Right cardiac atrium (tissue), 5 donors: ENCODE measurements around the gene TRA2A. TPM values are rescaled to one million over a fixed set of nuclear protein-coding genes. Genes with fewer than 3 reads are reported as not detected.
"Not testable (repeated sequence)": the region's sequence is repeated elsewhere in the genome, so short reads cannot be mapped to it uniquely, and the experiment has no call there.

Source experiments
- ATAC-seq, 2 donors: fragments of 200-7000 bp; cut with Tn5 transposase; one replicate each; pipeline versions ENCODE4 v1.8.0 to v1.9.1; 2020; ENCODE audit warnings: moderate library complexity in 2 of 2, mild to moderate bottlenecking in 1 of 2
- DNase-seq, 3 donors: peaks; one replicate each; pipeline ENCODE4 v3.0.0-alpha.2; 2020
- H3K27ac ChIP-seq: one replicate; pipeline ENCODE4 v1.5.1; 2013; ENCODE audit warnings: mild to moderate bottlenecking, low read length, control low read depth, moderate library complexity
- H3K27me3 ChIP-seq: one replicate; pipeline ENCODE4 v1.6.1; 2013; ENCODE audit not compliant: control insufficient read depth, insufficient read depth
- H3K4me1 ChIP-seq: one replicate; pipeline ENCODE4 v1.6.1; 2013; ENCODE audit warnings: low read length; ENCODE audit not compliant: control insufficient read depth, insufficient read depth
- H3K4me3 ChIP-seq: one replicate; pipeline ENCODE4 v1.5.1; 2013; ENCODE audit warnings: low read length, control low read depth
- H3K9me3 ChIP-seq: one replicate; pipeline ENCODE4 v1.6.1; 2013; ENCODE audit warnings: low read length; ENCODE audit not compliant: control insufficient read depth
- WGBS: extraction: QIAGEN DNeasy Blood & Tissue Kit; methylation state at CpG from one replicate; pipeline ENCODE4 v1.1.7; 2013; 5-methylcytosine and 5-hydroxymethylcytosine counted together
- intact Hi-C, 4 donors: fragments of 100-400 bp; cut with DNase I; formaldehyde crosslinking; loops; one replicate each; pipeline versions ENCODE4 v1.11.0 to v1.14.0; 2022 to 2023
- polyA plus RNA-seq: library from polyadenylated mRNA; stranded (reverse); fragments of 200-250 nt; gene quantifications from one replicate; pipeline ENCODE4 v1.2.3, GENCODE V29; 2013
- total RNA-seq, 4 donors: library from RNA; stranded (reverse); fragmentation: NEBNext Ultra II Directional; extraction: Animal tissue kit (Norgen Biotek cat#: 25700); gene quantifications; one replicate each; pipeline ENCODE4 v1.2.1, GENCODE V29; 2021
- donor health status: healthy with polysubstance abuse.
- donor health status: DM: no; HTN: yes; CAD: no.
- donor health status: DM: no; HTN: no; CAD: no.
- donor health status: DM: no; HTN: yes; CAD: no; lungs with severe emphysema.
- donor health status: DM: yes; HTN: yes; CAD: no.

Gene TRA2A
- total and polyA plus RNA-seq, 5 donors: 31.9 to 52.1 (median 40.4) TPM

DNA sequence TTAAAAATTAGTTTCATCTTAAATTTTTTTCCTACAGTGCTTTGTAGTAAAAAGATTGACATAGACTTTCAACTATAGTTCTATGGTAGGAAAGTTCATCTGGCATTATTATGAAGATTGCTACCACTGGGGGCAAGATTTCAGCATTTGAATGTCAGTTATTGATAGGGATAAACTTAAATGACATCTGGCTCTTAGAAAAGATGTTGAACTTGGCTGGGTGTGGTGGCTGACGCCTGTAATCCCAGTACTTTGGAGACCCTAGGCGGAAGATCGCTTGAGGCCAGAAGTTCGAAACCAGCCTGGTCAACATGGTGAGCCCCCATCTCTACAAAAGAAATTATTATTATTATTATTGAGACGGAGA lies 1.4 kb upstream of the TRA2A start:
- H3K4me3 ChIP-seq: no peak overlapping the region
- no peak overlapping the region for H3K27ac ChIP-seq
- no peaks in the 10 kb centered on the region for H3K27me3 ChIP-seq
- ATAC-seq (no peak), DNase-seq (no peak)
- intact Hi-C loops: no loop called here
- H3K9me3 ChIP-seq: no peaks in the 10 kb centered on the region
- peaks cover 5% of the 10 kb centered on the region for H3K4me1 ChIP-seq
- WGBS: 97% methylated on average over 5 of the region's 5 CpGs

DNA sequence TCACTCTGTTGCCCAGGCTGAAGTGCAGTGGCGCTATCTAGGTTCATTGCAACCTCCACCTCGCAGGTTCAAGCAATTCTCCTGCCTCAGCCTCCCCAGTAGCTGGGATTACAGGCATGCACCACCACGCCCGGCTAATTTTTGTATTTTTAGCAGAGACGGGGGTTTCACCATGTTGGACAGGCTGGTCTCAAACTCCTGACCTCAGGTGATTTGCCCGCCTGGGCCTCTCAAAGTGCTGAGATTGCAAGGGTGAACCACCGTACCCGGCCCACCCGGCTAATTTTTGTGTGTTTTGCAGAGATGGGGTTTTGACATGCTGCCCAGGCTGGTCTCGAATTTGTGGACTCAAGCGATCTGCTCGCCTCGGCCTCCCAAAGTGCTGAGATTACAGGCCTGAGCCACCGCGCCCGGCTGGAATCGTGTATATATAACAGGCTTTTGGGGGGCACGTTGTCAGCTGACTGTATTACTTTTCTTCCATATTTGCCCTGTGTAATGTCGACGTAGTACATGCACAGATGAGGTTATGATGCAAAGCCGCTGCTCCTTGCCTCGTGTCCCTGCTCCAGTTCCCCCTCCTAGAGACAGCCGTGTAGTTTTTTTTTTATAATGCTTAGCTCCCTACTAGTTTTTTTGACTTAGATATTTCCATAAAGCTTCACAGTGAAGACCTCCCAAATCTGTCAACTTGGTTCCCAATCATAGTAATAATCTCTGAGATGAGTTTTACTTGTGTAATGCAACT lies 883 bp upstream of the TRA2A start:
- peak in 1 of 3 donors; percentile 66 for DNase-seq
- no peak overlapping the region for H3K27ac ChIP-seq

DNA sequence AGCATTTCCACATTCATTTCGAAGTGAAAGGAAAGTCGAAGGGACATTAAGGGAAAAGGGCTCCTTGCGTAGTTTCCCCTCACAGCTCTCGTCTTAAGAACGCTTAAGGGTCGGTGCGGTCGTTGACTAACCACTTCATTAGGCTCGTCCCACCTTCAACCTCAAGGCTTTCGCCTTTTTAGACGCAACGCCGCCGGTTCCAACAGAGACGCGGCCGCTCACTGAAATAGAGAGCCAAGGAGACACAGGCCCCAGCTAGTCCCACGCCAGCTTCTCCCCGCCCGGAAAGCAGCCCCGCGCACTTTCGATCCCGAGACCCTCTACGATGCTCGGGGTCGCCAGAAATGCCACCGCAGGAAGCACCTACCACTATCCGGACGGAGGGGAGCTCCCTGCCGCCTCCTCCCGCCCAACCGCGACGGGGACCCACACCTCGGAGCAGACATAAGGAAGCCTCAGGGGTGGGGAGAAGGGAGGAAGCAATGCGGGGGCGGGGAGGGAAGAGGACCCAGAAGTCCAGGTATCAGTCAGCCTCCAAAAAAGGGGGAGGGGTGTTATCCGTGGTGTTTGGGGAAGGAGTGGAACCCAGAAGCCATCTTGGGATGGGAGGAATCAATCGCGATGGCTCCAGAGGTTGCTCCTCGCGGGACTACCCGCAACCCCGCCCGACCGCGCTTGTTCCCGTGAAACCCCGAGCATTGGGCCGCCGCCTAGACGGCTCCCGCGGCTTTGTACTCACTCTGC lies 559 bp downstream of the TRA2A start:
- peaks cover 6% of the 10 kb centered on the region for H3K4me1 ChIP-seq
- ATAC-seq (peak; percentile 80 to 82), DNase-seq (peak; percentile 47 to 77 (median 72))
- H3K9me3 ChIP-seq: no peaks in the 10 kb centered on the region
- intact Hi-C loops: no loop called here
- whole genome bisulfite sequencing: under 1% methylated on average over 55 of the region's 55 CpGs
- no peaks in the 10 kb centered on the region for H3K27me3 ChIP-seq
- peak overlapping the region; percentile 97 for H3K27ac ChIP-seq
- H3K4me3 ChIP-seq: peak overlapping the region; percentile 93

More for the DNA sequence above, 883 bp upstream of the TRA2A start:
- intact Hi-C loops: no loop called here
- no peaks in the 10 kb centered on the region for H3K27me3 ChIP-seq
- ATAC-seq: no peak
- H3K4me1 ChIP-seq: peaks cover 6% of the 10 kb centered on the region
- no peak overlapping the region for H3K4me3 ChIP-seq
- no peaks in the 10 kb centered on the region for H3K9me3 ChIP-seq
- 92% methylated on average over 23 of the region's 23 CpGs for WGBS

DNA sequence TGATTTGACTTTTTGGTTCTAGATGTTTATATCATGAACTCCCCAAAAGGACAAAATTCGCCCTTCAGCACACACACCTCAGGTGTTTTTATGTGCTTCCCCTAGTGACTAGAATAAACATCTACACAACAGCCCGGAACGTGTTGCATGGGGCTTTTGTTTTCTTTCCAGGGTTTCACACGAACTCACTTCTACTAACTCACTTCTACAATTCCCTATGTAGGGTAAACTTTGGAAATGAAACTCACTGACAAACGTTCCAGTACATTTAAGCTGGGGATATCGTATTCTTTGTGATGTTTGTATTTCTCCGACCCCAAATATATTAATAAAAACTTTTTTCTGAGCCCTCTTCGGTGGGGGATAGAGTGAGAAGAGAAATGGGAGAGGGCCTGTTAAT lies 1.4 kb downstream of the TRA2A start:
- 1% methylated on average over 8 of the region's 8 CpGs for WGBS
- intact Hi-C loops: no loop called here
- H3K27ac ChIP-seq: no peak overlapping the region
- ATAC-seq: no peak
- DNase-seq: no peak
- H3K4me1 ChIP-seq: peaks cover 9% of the 10 kb centered on the region
- no peaks in the 10 kb centered on the region for H3K27me3 ChIP-seq
- no peaks in the 10 kb centered on the region for H3K9me3 ChIP-seq
- H3K4me3 ChIP-seq: peak overlapping the region; percentile 93

DNA sequence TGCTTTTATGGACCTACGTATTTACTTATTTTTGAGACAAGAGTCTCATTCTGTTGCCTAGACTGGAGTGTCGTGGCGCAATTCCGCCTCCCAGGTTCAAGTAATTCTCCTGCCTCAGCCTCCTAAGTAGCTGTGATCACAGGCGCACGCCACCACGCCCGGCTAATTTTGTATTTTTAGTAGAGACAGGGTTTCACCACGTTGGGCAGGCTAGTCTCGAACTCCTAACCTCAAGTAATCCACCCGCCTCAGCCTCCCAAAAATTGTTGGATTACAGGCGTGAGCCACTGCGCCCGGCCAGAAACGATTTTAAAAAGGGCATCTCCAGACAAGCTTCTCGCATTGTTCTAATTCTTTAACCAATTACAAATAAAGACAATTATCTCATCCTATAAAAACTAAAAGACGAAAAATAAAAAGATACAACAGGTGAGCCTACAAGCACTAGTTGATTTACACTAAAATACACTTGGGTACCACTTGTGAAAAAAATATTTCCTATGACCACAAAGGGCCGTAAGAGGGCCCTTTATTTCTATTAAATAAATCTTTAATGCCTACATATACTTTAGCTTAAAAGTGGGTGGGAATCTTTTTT lies 2.4 kb downstream of the TRA2A start:
- 85% methylated on average over 18 of the region's 18 CpGs for WGBS
- Histone ChIP-seq H3K4me3 (no peak overlapping the region), H3K4me1 (peaks cover 11% of the 10 kb centered on the region), H3K9me3 (no peaks in the 10 kb centered on the region), H3K27me3 (no peaks in the 10 kb centered on the region), H3K27ac (no peak overlapping the region)
- intact Hi-C loops: no loop called here
- DNase-seq (no peak), ATAC-seq (no peak)

DNA sequence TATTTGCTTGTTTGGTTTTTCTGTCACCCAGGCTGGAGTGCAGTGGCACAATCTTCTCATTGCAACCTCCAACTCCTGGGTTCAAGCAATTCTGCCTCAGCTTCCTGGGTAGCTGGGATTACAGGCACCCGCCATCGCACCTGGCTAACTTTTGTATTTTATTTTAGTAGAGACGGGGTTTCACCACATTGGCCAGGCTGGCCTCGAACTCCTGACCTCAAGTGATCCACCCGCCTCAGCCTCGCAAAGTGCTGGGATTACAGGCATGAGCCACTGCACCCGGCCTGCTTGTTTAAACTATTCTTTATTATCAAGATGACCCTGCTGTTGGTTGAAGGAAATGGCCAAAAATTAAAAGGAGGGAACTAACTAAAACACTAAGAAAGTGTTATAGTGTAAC lies 6.2 kb downstream of the TRA2A start:
- intact Hi-C loops, H3K27me3 ChIP-seq, H3K9me3 ChIP-seq, DNase-seq, H3K4me3 ChIP-seq, ATAC-seq, H3K27ac ChIP-seq: not testable (repeated sequence)
- peaks cover 11% of the 10 kb centered on the region for H3K4me1 ChIP-seq
- 77% methylated on average over 7 of the region's 7 CpGs for WGBS

DNA sequence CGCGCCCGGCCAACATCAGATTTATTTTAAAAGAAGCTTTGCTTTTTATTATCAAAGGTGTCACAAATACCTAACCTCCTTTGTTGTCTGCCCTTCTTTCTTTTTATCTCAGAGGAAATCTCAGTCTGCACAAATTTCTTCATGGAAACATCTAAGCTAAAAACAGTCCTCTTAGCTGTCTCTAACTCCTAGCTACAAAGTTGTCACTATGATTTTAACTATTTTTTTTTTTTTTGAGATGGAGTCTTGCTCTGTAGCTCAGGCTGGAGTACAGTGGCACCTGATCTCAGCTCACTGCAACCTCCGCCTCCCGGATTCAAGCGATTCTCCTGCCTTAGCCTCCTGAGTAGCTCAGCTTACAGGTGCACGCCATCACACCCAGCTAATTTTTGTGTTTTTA lies 7.3 kb downstream of the TRA2A start:
- H3K4me1 ChIP-seq: peaks cover 11% of the 10 kb centered on the region
- intact Hi-C loops: no loop called here

DNA sequence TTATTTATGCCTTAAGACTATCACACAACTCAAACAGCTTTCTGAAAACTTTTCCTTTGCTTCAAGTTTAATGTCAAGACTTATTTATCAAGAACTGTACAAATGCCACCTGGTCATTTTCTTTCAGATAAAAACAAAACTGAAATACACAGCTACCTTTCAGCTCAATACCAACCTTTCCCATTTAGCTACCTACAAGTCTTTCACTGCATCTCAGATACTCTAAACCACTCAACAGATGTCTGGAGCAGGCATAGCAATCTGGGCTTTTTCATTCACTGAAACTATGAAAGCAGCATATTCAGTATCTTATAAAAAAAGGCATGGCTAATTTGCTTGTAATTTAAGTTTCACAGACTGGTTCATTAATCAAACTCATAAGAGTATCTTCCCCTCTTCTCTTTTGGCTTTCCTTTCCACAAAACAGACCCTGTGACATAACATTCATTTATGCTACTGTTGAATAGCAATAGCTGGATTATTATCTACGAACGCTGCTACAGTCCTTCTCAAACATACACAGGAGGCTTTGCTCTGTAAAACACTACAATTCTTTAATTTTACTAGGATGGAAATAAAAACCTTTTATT lies 8.2 kb downstream of the TRA2A start:
- Histone ChIP-seq H3K9me3 (no peaks in the 10 kb centered on the region), H3K27ac (no peak overlapping the region), H3K27me3 (no peaks in the 10 kb centered on the region), H3K4me3 (no peak overlapping the region), H3K4me1 (peaks cover 7% of the 10 kb centered on the region)
- intact Hi-C loops: no loop called here
- 25% methylated on average over 2 of the region's 2 CpGs for WGBS
- ATAC-seq (no peak), DNase-seq (no peak)

More for the DNA sequence above, 7.3 kb downstream of the TRA2A start:
- Histone ChIP-seq H3K4me3 (no peak overlapping the region), H3K27me3 (no peaks in the 10 kb centered on the region), H3K9me3 (no peaks in the 10 kb centered on the region), H3K27ac (no peak overlapping the region)
- no peak for ATAC-seq
- WGBS: 97% methylated on average over 7 of the region's 7 CpGs
- no peak for DNase-seq

DNA sequence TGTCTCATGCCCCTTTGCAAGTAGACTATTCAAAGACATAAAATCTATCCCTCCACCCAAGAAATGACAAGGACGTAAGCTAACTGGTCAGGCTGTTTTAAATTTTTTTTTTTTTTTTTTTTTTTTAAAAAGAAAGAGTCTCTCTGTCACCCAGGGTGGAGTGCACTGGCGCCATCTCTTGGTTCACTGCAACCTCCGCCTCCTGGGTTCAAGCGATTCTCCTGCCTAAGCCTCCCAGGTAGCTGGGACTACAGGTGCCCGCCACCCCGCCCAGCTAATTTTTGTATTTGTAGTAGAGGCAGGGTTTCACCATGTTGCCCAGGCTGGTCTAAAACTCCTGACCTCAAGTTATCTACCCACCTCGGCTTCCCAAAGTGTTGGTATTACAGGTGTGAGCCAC lies 11.2 kb downstream of the TRA2A start:
- H3K4me3 ChIP-seq: no peak overlapping the region
- no peak overlapping the region for H3K27ac ChIP-seq
- 94% methylated on average over 7 of the region's 7 CpGs for WGBS
- no peak for DNase-seq
- no peaks in the 10 kb centered on the region for H3K9me3 ChIP-seq
- intact Hi-C loops: no loop called here
- H3K4me1 ChIP-seq: peaks cover 3% of the 10 kb centered on the region
- H3K27me3 ChIP-seq: no peaks in the 10 kb centered on the region
- ATAC-seq: no peak

DNA sequence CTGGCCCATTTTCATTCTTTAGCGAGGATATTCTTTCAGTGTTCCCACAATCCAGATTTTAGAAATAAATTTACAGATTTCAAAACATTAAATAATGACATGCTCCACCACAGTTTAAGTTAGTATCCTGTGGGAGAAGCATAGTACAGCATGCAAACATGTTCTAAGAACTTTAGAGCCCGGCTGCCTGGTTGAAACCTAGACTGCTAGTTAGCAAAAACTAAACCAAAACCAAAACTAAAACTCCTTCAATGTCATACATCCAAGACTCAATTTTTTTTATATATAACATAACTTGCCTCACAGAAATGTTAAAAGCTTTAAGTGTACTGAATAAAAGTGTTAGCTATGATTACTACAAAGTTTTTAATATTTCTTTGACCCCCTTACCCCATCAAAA lies 17.0 kb downstream of the TRA2A start:
- Histone ChIP-seq H3K4me3 (no peak overlapping the region), H3K27me3 (no peaks in the 10 kb centered on the region), H3K4me1 (no peaks in the 10 kb centered on the region), H3K27ac (no peak overlapping the region), H3K9me3 (no peaks in the 10 kb centered on the region)
- intact Hi-C loops: no loop called here
- ATAC-seq (no peak), DNase-seq (no peak)
- WGBS: 98% methylated on average over 2 of the region's 2 CpGs

DNA sequence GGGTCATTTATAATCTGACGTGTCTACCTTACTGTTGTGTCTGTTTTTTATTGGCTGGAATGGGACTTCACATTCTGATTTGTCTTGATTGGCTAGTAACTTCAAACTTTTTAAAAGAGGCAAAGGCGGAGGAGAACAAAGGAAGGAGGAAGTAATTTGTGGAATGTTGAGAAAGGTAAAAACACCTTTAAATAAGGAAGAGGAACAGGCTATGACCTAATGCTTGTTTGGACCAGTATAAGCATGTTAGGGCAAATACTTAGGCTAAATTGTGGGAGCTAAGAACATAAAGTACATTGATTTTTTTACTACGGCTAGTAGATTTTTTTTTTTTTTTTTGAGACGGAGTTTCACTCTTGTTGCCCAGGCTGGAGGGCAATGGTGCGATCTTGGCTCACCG lies 18.0 kb downstream of the TRA2A start:
- H3K4me1 ChIP-seq, DNase-seq, H3K9me3 ChIP-seq, ATAC-seq, H3K4me3 ChIP-seq, H3K27me3 ChIP-seq, intact Hi-C loops, H3K27ac ChIP-seq: not testable (repeated sequence)
- 93% methylated on average over 6 of the region's 6 CpGs for WGBS
